HT1080 (cell line): ENCODE data around the gene NRCAM. TPM values are rescaled to one million over a fixed set of nuclear protein-coding genes. Genes with fewer than 3 reads are reported as not detected.

Experiments
- DNase-seq: peaks from one replicate; pipeline ENCODE4 v3.0.0-alpha.2; 2015; ENCODE audit warnings: low read depth
- total RNA-seq: library from RNA; depleted of rRNA; stranded (reverse); fragments of >200 nt; shearing (Covaris generic); gene quantifications from 2 replicates; pipeline ENCODE4 v1.2.3, GENCODE V29; 2014

Gene NRCAM
- total RNA-seq, 1 experiment from 2014 or later, result 14.6 TPM

GRCh38 chr7:108313086-108313485 lies 143.2 kb downstream of the NRCAM start:
- no peak for DNase-seq

GRCh38 chr7:108311446-108312168 lies 144.6 kb downstream of the NRCAM start:
- peak; percentile 82 for DNase-seq

- peak; percentile 16 for DNase-seq
Observed at GRCh38 chr7:108310351-108310750, 145.9 kb downstream of the NRCAM start.

- DNase-seq, result peak; percentile 28
Observed at GRCh38 chr7:108308903-108309302, 147.3 kb downstream of the NRCAM start.

- no peak for DNase-seq
Observed at GRCh38 chr7:108308276-108308675, 148.0 kb downstream of the NRCAM start.

GRCh38 chr7:108307595-108307994 lies 148.6 kb downstream of the NRCAM start:
- DNase-seq, result no peak

- no peak for DNase-seq
Observed at GRCh38 chr7:108307194-108307593, 149.0 kb downstream of the NRCAM start.

GRCh38 chr7:108303332-108303731 lies 152.9 kb downstream of the NRCAM start:
- no peak for DNase-seq

GRCh38 chr7:108301387-108301786 lies 154.8 kb downstream of the NRCAM start:
- no peak for DNase-seq

GRCh38 chr7:108299251-108299973 lies 156.8 kb downstream of the NRCAM start:
- DNase-seq, result peak; percentile 78

- no peak for DNase-seq
Observed at GRCh38 chr7:108296911-108297310, 159.3 kb downstream of the NRCAM start.

- DNase-seq, result peak; percentile 34
Observed at GRCh38 chr7:108294595-108294994, 161.6 kb downstream of the NRCAM start.

- DNase-seq, result no peak
Observed at GRCh38 chr7:108293149-108293612, 163.1 kb downstream of the NRCAM start.

- no peak for DNase-seq
Observed at GRCh38 chr7:108292541-108292940, 163.7 kb downstream of the NRCAM start.

- no peak for DNase-seq
Observed at GRCh38 chr7:108291791-108292440, 164.3 kb downstream of the NRCAM start.

- no peak for DNase-seq
Observed at GRCh38 chr7:108291152-108291508, 165.1 kb downstream of the NRCAM start.

GRCh38 chr7:108290459-108291151 lies 165.6 kb downstream of the NRCAM start:
- no peak for DNase-seq

- no peak for DNase-seq
Observed at GRCh38 chr7:108289852-108290251, 166.4 kb downstream of the NRCAM start.

- no peak for DNase-seq
Observed at GRCh38 chr7:108287857-108288256, 168.4 kb downstream of the NRCAM start.

GRCh38 chr7:108286290-108286904 lies 169.8 kb downstream of the NRCAM start:
- DNase-seq, result no peak

GRCh38 chr7:108285778-108286177 lies 170.5 kb downstream of the NRCAM start:
- no peak for DNase-seq
